Endothelial cell (in vitro differentiated cells): ENCODE measurements around the gene SYNPO. TPM values are rescaled to one million over a fixed set of nuclear protein-coding genes. Genes with fewer than 3 reads are reported as not detected.

Experiments
- DNase-seq: peaks from one replicate; pipeline ENCODE4 v3.0.0; 2021; ENCODE audit warnings: low spot score
- H3K27ac Mint-ChIP-seq: one replicate; pipeline ENCODE4 v1.8.0; 2021; ENCODE audit warnings: mixed read lengths, inconsistent platforms; ENCODE audit not compliant: unreplicated experiment
- H3K27me3 Mint-ChIP-seq: one replicate; pipeline ENCODE4 v1.8.0; 2021; ENCODE audit warnings: mild to moderate bottlenecking, moderate library complexity, mixed read lengths, inconsistent platforms; ENCODE audit not compliant: unreplicated experiment
- H3K36me3 Mint-ChIP-seq: one replicate; pipeline ENCODE4 v1.8.0; 2021; ENCODE audit warnings: mild to moderate bottlenecking, low read depth, mixed read lengths, inconsistent platforms; ENCODE audit not compliant: unreplicated experiment
- H3K4me1 Mint-ChIP-seq: one replicate; pipeline ENCODE4 v1.8.0; 2021; ENCODE audit warnings: mild to moderate bottlenecking, mixed read lengths, inconsistent platforms; ENCODE audit not compliant: unreplicated experiment
- H3K4me3 Mint-ChIP-seq: one replicate; pipeline ENCODE4 v1.8.0; 2021; ENCODE audit warnings: mild to moderate bottlenecking, mixed read lengths, inconsistent platforms; ENCODE audit not compliant: unreplicated experiment
- H3K9me3 Mint-ChIP-seq: one replicate; pipeline ENCODE4 v1.8.0; 2021; ENCODE audit warnings: mixed read lengths, inconsistent platforms; ENCODE audit not compliant: unreplicated experiment
- CTCF ChIP-seq: fragments of 200-600 bp; sonication (generic); IDR thresholded peaks from one replicate; pipeline ENCODE4 v1.5.0; 2021; ENCODE audit warnings: antibody characterized with exemption; ENCODE audit not compliant: unreplicated experiment
- total RNA-seq: library from RNA; stranded (reverse); fragmentation: NEBNext Ultra II Directional; extraction: Animal tissue kit (Norgen Biotek cat#: 25700); gene quantifications from one replicate; pipeline ENCODE4 v1.2.1, GENCODE V29; 2021; ENCODE audit not compliant: unreplicated experiment

The SYNPO gene
- total RNA-seq, 1 donor from 2014 or later: 94.3 TPM

- H3K27me3 Mint-ChIP-seq: peaks cover 11% of the 10 kb centered on the region
- no peak for TF ChIP-seq CTCF
- DNase-seq: no peak
- peaks cover 5% of the 10 kb centered on the region for H3K36me3 Mint-ChIP-seq
- no peak overlapping the region for H3K27ac Mint-ChIP-seq
- H3K9me3 Mint-ChIP-seq: no peaks in the 10 kb centered on the region
- peaks cover 30% of the 10 kb centered on the region for H3K4me1 Mint-ChIP-seq
- H3K4me3 Mint-ChIP-seq: no peak overlapping the region
Measured at GRCh38 chr5:150619359-150620230, 20.9 kb upstream of the SYNPO start.

GRCh38 chr5:150621301-150621700 lies 19.2 kb upstream of the SYNPO start:
- DNase-seq: no peak
- Mint-ChIP-seq H3K4me1 (peaks cover 30% of the 10 kb centered on the region), H3K4me3 (no peak overlapping the region), H3K9me3 (no peaks in the 10 kb centered on the region), H3K27me3 (peaks cover 14% of the 10 kb centered on the region), H3K27ac (no peak overlapping the region), H3K36me3 (peaks cover 5% of the 10 kb centered on the region)
- TF ChIP-seq CTCF: no peak

- no peak for DNase-seq
- H3K4me3 Mint-ChIP-seq: no peak overlapping the region
- no peak overlapping the region for H3K27ac Mint-ChIP-seq
- peaks cover 5% of the 10 kb centered on the region for H3K36me3 Mint-ChIP-seq
- peaks cover 15% of the 10 kb centered on the region for H3K27me3 Mint-ChIP-seq
- H3K4me1 Mint-ChIP-seq: peaks cover 35% of the 10 kb centered on the region
- TF ChIP-seq CTCF: no peak
- no peaks in the 10 kb centered on the region for H3K9me3 Mint-ChIP-seq
Measured at GRCh38 chr5:150622157-150622556, 18.3 kb upstream of the SYNPO start.

- peaks cover 15% of the 10 kb centered on the region for H3K27me3 Mint-ChIP-seq
- no peaks in the 10 kb centered on the region for H3K9me3 Mint-ChIP-seq
- H3K4me3 Mint-ChIP-seq: peak overlapping the region; percentile 69
- no peak for TF ChIP-seq CTCF
- no peak for DNase-seq
- peaks cover 5% of the 10 kb centered on the region for H3K36me3 Mint-ChIP-seq
- peak overlapping the region; percentile 17 for H3K27ac Mint-ChIP-seq
- peaks cover 45% of the 10 kb centered on the region for H3K4me1 Mint-ChIP-seq
Measured at GRCh38 chr5:150623152-150623877, 17.1 kb upstream of the SYNPO start.

- Mint-ChIP-seq H3K4me3 (peak overlapping the region; percentile 96), H3K36me3 (peaks cover 5% of the 10 kb centered on the region), H3K4me1 (peaks cover 46% of the 10 kb centered on the region), H3K27ac (no peak overlapping the region), H3K27me3 (peaks cover 13% of the 10 kb centered on the region), H3K9me3 (no peaks in the 10 kb centered on the region)
- DNase-seq: no peak
- no peak for TF ChIP-seq CTCF
Measured at GRCh38 chr5:150623878-150624216, 16.6 kb upstream of the SYNPO start.
